HepG2 (cell line): ENCODE results near the gene ECT2. TPM values are rescaled to one million over a fixed set of nuclear protein-coding genes. Genes with fewer than 3 reads are reported as not detected.
"Not testable (repeated sequence)": the region's sequence is repeated elsewhere in the genome, so short reads cannot be mapped to it uniquely, and the experiment has no call there.

Experiments
- ATAC-seq: fragments of 200-7000 bp; cut with Tn5 transposase; 3 replicates; pipeline ENCODE4 v1.9.1; 2020; ENCODE audit warnings: mild to moderate bottlenecking, moderate library complexity
- BruUV-seq: library from RNA; stranded (reverse); fragments of 400-500 nt; replicated peaks from 2 replicates; lab custom pipeline; 2021; lab: Mats Ljungman, UMichigan
- CTCF ChIA-PET: fragments of 300-600 bp; formaldehyde crosslinking; extraction: SDS; loops from one replicate; lab custom pipeline; 2021; ENCODE audit warnings: low total read pairs, inconsistent platforms, low intra/inter-chr PET ratio; lab: Yijun Ruan, JAX
- POLR2A ChIA-PET: fragments of 350-600 bp; sonication (Branson Sonifier 250); formaldehyde crosslinking; loops from one replicate; lab custom pipeline; 2020; ENCODE audit warnings: antibody characterized with exemption, inconsistent platforms; lab: Yijun Ruan, JAX
- DNase-seq: peaks from one replicate; pipeline ENCODE4 v3.0.0-alpha.2; 2015; ENCODE audit warnings: low spot score
- FAIRE-seq: peaks from 3 replicates; lab custom pipeline; 2011; peaks lifted over from hg19 to GRCh38; lab: Jason Lieb, UNC
- H2AFZ ChIP-seq: one replicate; pipeline ENCODE4 v1.6.1; 2011; ENCODE audit warnings: low read length, inconsistent platforms
- H3K27ac ChIP-seq: fragments of 300-600 bp; 3 replicates; pipeline ENCODE4 v1.8.0; 2011; ENCODE audit warnings: mixed run types, mild to moderate bottlenecking, mixed read lengths, low read length, inconsistent platforms; ENCODE audit not compliant: insufficient read depth; ENCODE audit errors: extremely low read length
- H3K27me3 ChIP-seq, 2 experiments: fragments of 200-600 bp in 1 of 2; 2 replicates in 1 of 2; 3 replicates in 1 of 2; pipeline versions ENCODE4 v1.6.0 to v1.8.0; 2011; ENCODE audit warnings: low read length in 2 of 2, mild to moderate bottlenecking in 2 of 2, moderate library complexity in 2 of 2, inconsistent platforms in 1 of 2; ENCODE audit not compliant: insufficient read depth in 2 of 2, control insufficient read depth in 1 of 2
- H3K36me3 ChIP-seq, 2 experiments: fragments of 200-600 bp in 1 of 2; replicated peaks in 1 of 2; 2 replicates in 1 of 2; 3 replicates in 1 of 2; pipeline versions ENCODE4 v1.5.1 to v1.8.0; 2011; ENCODE audit warnings: low read length in 2 of 2, inconsistent platforms in 1 of 2; ENCODE audit not compliant: insufficient read depth in 2 of 2, control insufficient read depth in 1 of 2
- H3K4me1 ChIP-seq: 2 replicates; pipeline ENCODE4 v1.5.1; 2012; ENCODE audit warnings: low read length, inconsistent platforms; ENCODE audit not compliant: insufficient read depth
- H3K4me2 ChIP-seq: 2 replicates; pipeline ENCODE4 v1.6.0; 2011; ENCODE audit warnings: low read depth, low read length, inconsistent platforms
- H3K4me3 ChIP-seq, 3 experiments: fragments of 200-600 bp in 1 of 3; sonication (generic), shearing (Covaris generic) in 1 of 3; replicated peaks in 1 of 3; 2 replicates each; pipeline ENCODE4 v1.5.1; 2011 to 2016; ENCODE audit warnings: low read length in 3 of 3, inconsistent platforms in 2 of 3, low read depth in 2 of 3, mild to moderate bottlenecking in 2 of 3, control low read depth in 1 of 3, mixed read lengths in 1 of 3; ENCODE audit not compliant: insufficient read depth in 1 of 3
- H3K79me2 ChIP-seq: one replicate; pipeline ENCODE4 v1.6.1; 2011; ENCODE audit warnings: low read length, inconsistent platforms; ENCODE audit not compliant: insufficient read depth
- H3K9ac ChIP-seq: 2 replicates; pipeline ENCODE4 v1.6.0; 2011; ENCODE audit warnings: mild to moderate bottlenecking, low read depth, low read length, inconsistent platforms; ENCODE audit not compliant: insufficient read depth
- H3K9me3 ChIP-seq: 2 replicates; pipeline ENCODE4 v1.5.1; 2012; ENCODE audit warnings: mild to moderate bottlenecking, low read length
- H4K20me1 ChIP-seq: 2 replicates; pipeline ENCODE4 v1.6.0; 2011; ENCODE audit warnings: inconsistent platforms, mild to moderate bottlenecking, low read length, moderate library complexity; ENCODE audit not compliant: insufficient read depth
- ATF7 ChIP-seq, 2 experiments: fragments of 450-650 bp in 1 of 2; sonication (generic) in 1 of 2; formaldehyde crosslinking in 1 of 2; IDR thresholded peaks; 2 replicates each; pipeline versions ENCODE4 v1.4.0 to v1.6.1; 2016 to 2020; ENCODE audit warnings: antibody characterized with exemption in 1 of 2, mild to moderate bottlenecking in 1 of 2, missing genetic modification reagents in 1 of 2
- WGBS: methylation state at CpG from one replicate; pipeline ENCODE4 v1.1.6; 2017; ENCODE audit warnings: low lambda C conversion rate; 5-methylcytosine and 5-hydroxymethylcytosine counted together
- in situ Hi-C: cut with HindIII; loops from 2 replicates; pipeline ENCODE4 v1.10.0; 2017; ENCODE audit warnings: low pct_unique_long_range_greater_than_20kb; ENCODE audit not compliant: extremely low pct_ligation_motif_present
- intact Hi-C: fragments of 100-400 bp; cut with micrococcal nuclease; formaldehyde crosslinking; loops from one replicate; pipeline ENCODE4 v1.10.0; 2022; ENCODE audit not compliant: unreplicated experiment
- polyA plus RNA-seq, 8 experiments: library from polyadenylated mRNA; depleted of rRNA in 3 of 8; stranded (reverse) in 7 of 8; unstranded in 1 of 8; fragments of >200 nt; fragmentation: Illumina TruSeq in 4 of 8; extraction: Trizol in 4 of 8; gene quantifications; 2 replicates each; pipeline versions ENCODE4 v1.2.1 to v1.2.3, GENCODE V29; 2011 to 2016; ENCODE audit warnings: low read depth in 4 of 8, missing spikeins in 1 of 8, mixed read lengths in 1 of 8; ENCODE audit not compliant: insufficient read depth in 1 of 8
- total RNA-seq, 5 experiments: library from RNA; depleted of rRNA; stranded (reverse); fragments of >200 nt; fragmentation: Illumina TruSeq; extraction: Trizol; gene quantifications; 2 replicates each; pipeline ENCODE4 v1.2.3, GENCODE V29; 2016; ENCODE audit warnings: low read depth in 1 of 5
- TF ChIP-seq, protein P1 (sequence below), 2 experiments: fragments of 450-650 bp in 1 of 2; sonication (generic) in 1 of 2; formaldehyde crosslinking in 1 of 2; IDR thresholded peaks; 2 replicates each; pipeline versions ENCODE4 v1.6.1 to v1.8.0; 2016 to 2022; ENCODE audit warnings: antibody characterized with exemption in 1 of 2, mild to moderate bottlenecking in 1 of 2, missing genetic modification reagents in 1 of 2

The ECT2 gene
- total and polyA plus RNA-seq, 2 of the 13 experiments (the other 11 are each of a cell fraction or from before 2014, with no cell fraction given), result 21.6 to 52.0 TPM

DNA sequence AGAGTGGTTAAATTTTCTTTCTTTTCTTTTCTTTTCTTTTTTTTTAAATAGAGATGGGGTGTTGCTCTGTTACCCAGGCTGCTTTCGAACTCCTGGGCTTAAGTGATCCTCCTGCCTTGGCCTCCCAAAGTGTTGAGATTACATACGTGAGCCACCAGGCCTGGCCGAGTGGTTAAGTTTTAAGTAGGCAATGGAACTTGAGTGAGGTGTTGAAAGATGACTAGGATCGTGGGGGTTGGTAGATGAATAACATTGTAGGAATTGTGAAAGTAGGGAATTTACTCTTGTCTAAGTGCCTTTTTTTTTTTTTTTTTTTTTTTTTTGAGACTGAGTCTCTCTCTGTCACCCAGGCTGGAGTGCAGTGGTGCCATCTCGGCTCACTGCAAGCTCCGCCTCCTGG is 9.9 kb downstream of the ECT2 start:
- FAIRE-seq, H3K27me3 ChIP-seq, H3K27ac ChIP-seq, ATAC-seq, H3K9me3 ChIP-seq, H3K4me2 ChIP-seq, H3K4me1 ChIP-seq, H3K9ac ChIP-seq, in situ Hi-C loops, BruUV-seq, H4K20me1 ChIP-seq, DNase-seq, CTCF ChIA-PET, H3K4me3 ChIP-seq, H2AFZ ChIP-seq, H3K79me2 ChIP-seq, POLR2A ChIA-PET, intact Hi-C loops: not testable (repeated sequence)
- peaks cover 7 to 58% of the 10 kb centered on the region in 2 experiments for H3K36me3 ChIP-seq
- 96% methylated on average over 6 of the region's 6 CpGs for WGBS

DNA sequence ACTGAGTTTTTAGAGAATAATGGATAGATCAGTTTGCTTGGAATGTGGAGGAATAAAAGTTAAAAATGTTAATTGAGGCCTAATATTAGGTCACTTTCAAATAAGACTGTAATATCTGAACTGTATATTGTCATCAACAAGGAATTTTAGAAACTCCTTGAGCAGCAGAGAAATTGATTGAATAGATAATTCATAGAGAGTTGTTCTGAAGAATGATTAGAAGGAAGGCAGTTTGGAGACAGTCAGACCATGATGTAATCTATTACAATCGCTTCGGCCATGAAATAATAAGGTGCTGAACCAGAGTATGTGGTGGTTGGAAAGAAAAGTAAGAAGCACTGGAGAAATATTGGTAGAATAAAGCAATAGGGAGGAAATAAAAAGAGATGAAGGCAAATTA is 15.7 kb downstream of the ECT2 start:
- H3K9me3 ChIP-seq, result no peaks in the 10 kb centered on the region
- no peak overlapping the region for H3K4me2 ChIP-seq
- H3K4me1 ChIP-seq, result no peaks in the 10 kb centered on the region
- H3K27me3 ChIP-seq, result no peaks in the 10 kb centered on the region
- BruUV-seq, result TSS peak; percentile 19
- in situ Hi-C loops (no loop called here), intact Hi-C loops (no loop called here)
- peaks cover 8 to 88% of the 10 kb centered on the region in 2 experiments for H3K36me3 ChIP-seq
- no peak overlapping the region for H2AFZ ChIP-seq
- no peaks in the 10 kb centered on the region for H3K79me2 ChIP-seq
- no peaks in the 10 kb centered on the region for H4K20me1 ChIP-seq
- TF ChIP-seq ATF7 (IDR thresholded peaks at IDR 0.05), result 0 out of 2 replicates have a peak, but pooled peaks have one; percentile 41
- no peak for TF ChIP-seq ATF7 (CRISPR knock-in tag; IDR thresholded peaks at IDR 0.05)
- TF ChIP-seq, protein P1, sequence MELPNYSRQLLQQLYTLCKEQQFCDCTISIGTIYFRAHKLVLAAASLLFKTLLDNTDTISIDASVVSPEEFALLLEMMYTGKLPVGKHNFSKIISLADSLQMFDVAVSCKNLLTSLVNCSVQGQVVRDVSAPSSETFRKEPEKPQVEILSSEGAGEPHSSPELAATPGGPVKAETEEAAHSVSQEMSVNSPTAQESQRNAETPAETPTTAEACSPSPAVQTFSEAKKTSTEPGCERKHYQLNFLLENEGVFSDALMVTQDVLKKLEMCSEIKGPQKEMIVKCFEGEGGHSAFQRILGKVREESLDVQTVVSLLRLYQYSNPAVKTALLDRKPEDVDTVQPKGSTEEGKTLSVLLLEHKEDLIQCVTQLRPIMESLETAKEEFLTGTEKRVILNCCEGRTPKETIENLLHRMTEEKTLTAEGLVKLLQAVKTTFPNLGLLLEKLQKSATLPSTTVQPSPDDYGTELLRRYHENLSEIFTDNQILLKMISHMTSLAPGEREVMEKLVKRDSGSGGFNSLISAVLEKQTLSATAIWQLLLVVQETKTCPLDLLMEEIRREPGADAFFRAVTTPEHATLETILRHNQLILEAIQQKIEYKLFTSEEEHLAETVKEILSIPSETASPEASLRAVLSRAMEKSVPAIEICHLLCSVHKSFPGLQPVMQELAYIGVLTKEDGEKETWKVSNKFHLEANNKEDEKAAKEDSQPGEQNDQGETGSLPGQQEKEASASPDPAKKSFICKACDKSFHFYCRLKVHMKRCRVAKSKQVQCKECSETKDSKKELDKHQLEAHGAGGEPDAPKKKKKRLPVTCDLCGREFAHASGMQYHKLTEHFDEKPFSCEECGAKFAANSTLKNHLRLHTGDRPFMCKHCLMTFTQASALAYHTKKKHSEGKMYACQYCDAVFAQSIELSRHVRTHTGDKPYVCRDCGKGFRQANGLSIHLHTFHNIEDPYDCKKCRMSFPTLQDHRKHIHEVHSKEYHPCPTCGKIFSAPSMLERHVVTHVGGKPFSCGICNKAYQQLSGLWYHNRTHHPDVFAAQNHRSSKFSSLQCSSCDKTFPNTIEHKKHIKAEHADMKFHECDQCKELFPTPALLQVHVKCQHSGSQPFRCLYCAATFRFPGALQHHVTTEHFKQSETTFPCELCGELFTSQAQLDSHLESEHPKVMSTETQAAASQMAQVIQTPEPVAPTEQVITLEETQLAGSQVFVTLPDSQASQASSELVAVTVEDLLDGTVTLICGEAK (IDR thresholded peaks at IDR 0.05), result no peak
- TF ChIP-seq, protein P1 (CRISPR knock-in tag; IDR thresholded peaks at IDR 0.05), result no peak
- TF ChIP-seq, all 625 proteins: peak for 1
- Histone ChIP-seq H3K4me3 (no peak overlapping the region), H3K27ac (no peak overlapping the region), H3K9ac (no peak overlapping the region)
- 100% methylated on average over 2 of the region's 2 CpGs for WGBS
- FAIRE-seq, result no peak
- ATAC-seq, result no peak
- ChIA-PET POLR2A (no interaction called here), CTCF (no interaction called here)
- DNase-seq, result no peak
